Measurements from ENCODE around the gene KCNT2. TPM values are rescaled to one million over a fixed set of nuclear protein-coding genes. Genes with fewer than 3 reads are reported as not detected.

KCNT2 gene
- total RNA-seq, 1 experiment from 2014 or later: 9.1 TPM

GRCh38 chr1:196380316-196380715 lies 227.9 kb downstream of the KCNT2 start:
- no peak overlapping the region for H3K27ac Mint-ChIP-seq

More at GRCh38 chr1:196380316-196380715, 227.9 kb downstream of the KCNT2 start:
- peaks cover 1 to 8% (median 2%) of the 10 kb centered on the region in 3 experiments; a peak in 5 of 7 replicates for H3K36me3 Mint-ChIP-seq (ENCODE audit: insufficient read depth in 1 of 3, low read depth in 3 of 3)
- Histone ChIP-seq H3K4me1 (ENCODE audit: insufficient read depth, low read length) (no peaks in the 10 kb centered on the region), H3K79me1 (ENCODE audit: insufficient read depth, low read depth, low read length, poor library complexity, severe bottlenecking) (no peaks in the 10 kb centered on the region), H3K56ac (ENCODE audit: insufficient read length, low read depth, low read length) (no peak overlapping the region), H4K8ac (replicated peaks; ENCODE audit: insufficient read length, low read depth, low read length) (no peak overlapping the region), H2AK5ac (ENCODE audit: insufficient read length, low read length) (no peak overlapping the region), H2BK5ac (ENCODE audit: insufficient read length, low read length) (no peak overlapping the region), H2BK120ac (ENCODE audit: low read depth, low read length, poor library complexity, severe bottlenecking) (no peak overlapping the region), H3K23ac (ENCODE audit: insufficient read length, low read depth, low read length) (no peak overlapping the region), H4K5ac (ENCODE audit: insufficient read length, low read depth, low read length) (no peak overlapping the region), H3K4me2 (ENCODE audit: insufficient read depth, insufficient read length, low read length) (no peak overlapping the region), H2AFZ (ENCODE audit: low read length) (no peak overlapping the region), H3T11ph (ENCODE audit: low read length) (no peak overlapping the region), H3K23me2 (ENCODE audit: insufficient read length, low read depth, low read length, poor library complexity, severe bottlenecking) (no peaks in the 10 kb centered on the region), H4K20me1 (ENCODE audit: control insufficient read depth, insufficient read depth, insufficient read length) (no peaks in the 10 kb centered on the region), H3K18ac (ENCODE audit: insufficient read length, low read depth, low read length) (no peak overlapping the region), H3K9me3 (ENCODE audit: control insufficient read depth, low read depth, low read length) (no peaks in the 10 kb centered on the region), H2BK20ac (ENCODE audit: low read depth, low read length, poor library complexity, severe bottlenecking) (no peak overlapping the region), H3K79me2 (ENCODE audit: insufficient read depth, low read length) (no peaks in the 10 kb centered on the region), H3K27me3 (ENCODE audit: insufficient read depth, low read length) (no peaks in the 10 kb centered on the region), H3K14ac (ENCODE audit: insufficient read depth, low read length) (no peak overlapping the region), H3K9ac (ENCODE audit: extremely low read depth, insufficient read length, low read length) (no peak overlapping the region), H3K4ac (ENCODE audit: low read depth, low read length) (no peak overlapping the region), H2BK15ac (ENCODE audit: low read depth, low read length) (no peak overlapping the region), H2BK12ac (ENCODE audit: insufficient read length, low read depth, low read length) (no peak overlapping the region), H3K27ac (ENCODE audit: insufficient read length, low read depth, low read length) (no peak overlapping the region), H4K91ac (ENCODE audit: insufficient read length, low read depth, low read length) (no peak overlapping the region)
- peaks cover 7 to 9% of the 10 kb centered on the region in 2 experiments for H3K4me1 Mint-ChIP-seq
- no CpG with 5 or more reads among the region's 1 CpG for WGBS (ENCODE audit: extremely low coverage, insufficient read length, low lambda C conversion rate)
- no peaks in the 10 kb centered on the region for H3K27me3 Mint-ChIP-seq (ENCODE audit: low read depth)
- no peak for TF ChIP-seq CTCF (conservative IDR thresholded peaks at IDR 0.05)
- H3K9me3 Mint-ChIP-seq: no peaks in the 10 kb centered on the region
- no peak overlapping the region for H3K4me3 Mint-ChIP-seq
- DNase-seq: no peak

All from H9 (cell line).